GM12864 (cell line): ENCODE results near the gene NAMPT.

Source experiments
- DNase-seq: peaks from one replicate; pipeline ENCODE4 v3.0.0-alpha.2; 2011; ENCODE audit warnings: low read depth
- H3K4me3 ChIP-seq: 2 replicates; pipeline ENCODE4 v1.5.1; 2011; ENCODE audit warnings: mild to moderate bottlenecking, low read depth, low read length, control low read depth
- CTCF ChIP-seq: IDR thresholded peaks from 2 replicates; pipeline ENCODE4 v1.5.1; 2011; ENCODE audit warnings: low read depth, mild to moderate bottlenecking, moderate library complexity, low read length, control low read depth, inconsistent platforms; ENCODE audit errors: missing control alignments

NAMPT gene

GRCh38 chr7:106231856-106232490, 52.8 kb downstream of the NAMPT start:
- TF ChIP-seq CTCF: no peak
- no peak overlapping the region for H3K4me3 ChIP-seq
- DNase-seq: no peak

DNA sequence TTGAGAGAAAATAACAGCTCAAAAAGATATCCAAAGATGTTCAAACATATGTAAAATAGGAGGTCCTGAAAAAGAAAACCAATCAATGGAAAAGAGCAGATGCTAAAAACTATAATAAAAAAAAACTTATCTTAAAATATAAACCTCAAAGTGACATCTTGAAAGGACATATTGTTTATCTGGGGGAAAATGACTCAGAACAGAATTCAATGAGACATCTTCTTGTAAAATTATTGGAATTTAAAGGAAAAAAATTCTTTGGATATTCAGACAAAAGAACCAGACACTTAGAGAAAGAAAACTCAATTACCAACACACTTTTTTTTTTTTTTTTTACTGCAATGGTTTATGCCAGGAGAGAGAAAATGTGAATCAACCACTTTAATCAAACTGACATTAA, 58.9 kb downstream of the NAMPT start:
- TF ChIP-seq CTCF: no peak
- H3K4me3 ChIP-seq: no peak overlapping the region
- no peak for DNase-seq

DNA sequence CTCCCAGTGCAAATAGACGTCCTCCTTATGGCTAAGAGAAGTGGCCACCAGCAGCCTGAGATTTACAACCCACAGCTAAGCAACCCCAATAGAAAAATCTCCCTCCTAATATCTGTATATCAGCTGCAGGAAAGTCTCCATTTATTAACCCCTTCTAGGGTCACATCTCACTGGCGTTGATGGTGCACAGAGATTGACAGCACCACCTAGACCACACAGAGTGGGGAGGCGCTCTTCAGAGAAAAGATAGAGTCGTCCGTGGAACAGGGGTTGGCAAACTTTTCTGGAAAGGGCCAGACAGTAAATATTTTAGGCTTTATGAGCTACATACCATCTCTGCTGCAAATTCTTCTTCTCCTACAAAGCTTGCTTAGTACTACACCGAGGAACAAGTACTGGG, 60.0 kb downstream of the NAMPT start:
- no peak for DNase-seq
- H3K4me3 ChIP-seq: no peak overlapping the region
- no peak for TF ChIP-seq CTCF

GRCh38 chr7:106223156-106223555, 61.6 kb downstream of the NAMPT start:
- no peak for TF ChIP-seq CTCF
- no peak overlapping the region for H3K4me3 ChIP-seq
- no peak for DNase-seq

DNA sequence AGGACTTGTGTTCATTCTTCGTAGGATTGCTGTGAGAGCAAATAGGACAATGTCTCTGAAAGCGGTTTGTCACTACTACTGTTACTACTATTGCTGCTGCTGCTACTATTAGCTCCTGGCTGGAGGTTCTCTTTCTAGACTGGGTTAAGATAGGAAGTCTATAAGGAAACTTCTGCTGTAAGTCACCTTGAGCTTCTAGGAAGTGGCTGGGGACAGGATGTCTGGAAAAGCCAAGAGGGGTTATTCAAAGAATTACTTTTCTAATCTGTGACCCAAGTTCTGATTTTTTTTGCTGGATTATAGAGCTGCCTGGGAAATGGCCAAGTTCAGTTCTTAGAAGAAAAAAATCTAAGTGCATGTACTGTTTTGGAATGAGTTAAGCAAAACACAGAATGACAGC, 62.2 kb downstream of the NAMPT start:
- no peak for DNase-seq
- TF ChIP-seq CTCF: no peak
- no peak overlapping the region for H3K4me3 ChIP-seq

- DNase-seq: no peak
- H3K4me3 ChIP-seq: no peak overlapping the region
- no peak for TF ChIP-seq CTCF
These were observed 64.5 kb downstream of the NAMPT start for GRCh38 chr7:106220307-106220706.

- DNase-seq: no peak
- H3K4me3 ChIP-seq: no peak overlapping the region
- TF ChIP-seq CTCF: no peak
These were observed 65.6 kb downstream of the NAMPT start for GRCh38 chr7:106219170-106219569.
